ENCODE measurements around the gene DCUN1D3.
"Not testable (repeated sequence)": the region's sequence is repeated elsewhere in the genome, so short reads cannot be mapped to it uniquely, and the experiment has no call there.

DCUN1D3 gene

GRCh38 chr16:20860995-20861394, 39.2 kb downstream of the DCUN1D3 start:
- DNase-seq, result not testable (repeated sequence)

GRCh38 chr16:20860361-20860760, 39.8 kb downstream of the DCUN1D3 start:
- DNase-seq, result no peak

GRCh38 chr16:20859699-20860098, 40.5 kb downstream of the DCUN1D3 start:
- no peak for DNase-seq

GRCh38 chr16:20859229-20859628, 40.9 kb downstream of the DCUN1D3 start:
- DNase-seq, result no peak

- no peak for DNase-seq
These were observed 42.9 kb downstream of the DCUN1D3 start for GRCh38 chr16:20857281-20857680.

GRCh38 chr16:20854963-20855362, 45.2 kb downstream of the DCUN1D3 start:
- no peak for DNase-seq

GRCh38 chr16:20853981-20854620, 46.1 kb downstream of the DCUN1D3 start:
- no peak for DNase-seq

GRCh38 chr16:20853143-20853542, 47.0 kb downstream of the DCUN1D3 start:
- no peak for DNase-seq

GRCh38 chr16:20851601-20852000, 48.6 kb downstream of the DCUN1D3 start:
- no peak for DNase-seq

- DNase-seq, result no peak
These were observed 49.2 kb downstream of the DCUN1D3 start for GRCh38 chr16:20850981-20851380.

GRCh38 chr16:20849589-20850390, 50.4 kb downstream of the DCUN1D3 start:
- peak; percentile 22 for DNase-seq

- DNase-seq, result no peak
These were observed 52.6 kb downstream of the DCUN1D3 start for GRCh38 chr16:20847550-20847949.

GRCh38 chr16:20846551-20846950, 53.6 kb downstream of the DCUN1D3 start:
- no peak for DNase-seq

GRCh38 chr16:20846030-20846429, 54.1 kb downstream of the DCUN1D3 start:
- DNase-seq, result no peak

GRCh38 chr16:20844588-20844987, 55.6 kb downstream of the DCUN1D3 start:
- DNase-seq, result no peak

GRCh38 chr16:20844054-20844453, 56.1 kb downstream of the DCUN1D3 start:
- DNase-seq, result no peak

GRCh38 chr16:20839504-20839903, 60.7 kb downstream of the DCUN1D3 start:
- DNase-seq, result no peak

- no peak for DNase-seq
These were observed 61.9 kb downstream of the DCUN1D3 start for GRCh38 chr16:20838240-20838639.

GRCh38 chr16:20833086-20833485, 67.1 kb downstream of the DCUN1D3 start:
- no peak for DNase-seq

- DNase-seq, result no peak
These were observed 69.8 kb downstream of the DCUN1D3 start for GRCh38 chr16:20830372-20830771.

GRCh38 chr16:20829536-20829935, 70.6 kb downstream of the DCUN1D3 start:
- DNase-seq, result no peak

- DNase-seq, result no peak
These were observed 74.1 kb downstream of the DCUN1D3 start for GRCh38 chr16:20826039-20826566.

- no peak for DNase-seq
These were observed 77.4 kb downstream of the DCUN1D3 start for GRCh38 chr16:20822521-20823325.
